GM18951 (cell line): ENCODE data around the gene NEK6.

Experiments
- POLR2A ChIP-seq: IDR thresholded peaks from 4 replicates; pipeline ENCODE4 v1.6.1; 2011; ENCODE audit warnings: mild to moderate bottlenecking; ENCODE audit not compliant: insufficient read length, insufficient read depth; ENCODE audit errors: extremely low read depth
- in situ Hi-C: fragments of 300-500 bp; cut with MboI; formaldehyde crosslinking; loops from one replicate; pipeline ENCODE4 v1.12.0; 2022; ENCODE audit warnings: low sequenced_read_pairs, mixed read lengths, inconsistent platforms; ENCODE audit not compliant: unreplicated experiment

Gene NEK6

DNA sequence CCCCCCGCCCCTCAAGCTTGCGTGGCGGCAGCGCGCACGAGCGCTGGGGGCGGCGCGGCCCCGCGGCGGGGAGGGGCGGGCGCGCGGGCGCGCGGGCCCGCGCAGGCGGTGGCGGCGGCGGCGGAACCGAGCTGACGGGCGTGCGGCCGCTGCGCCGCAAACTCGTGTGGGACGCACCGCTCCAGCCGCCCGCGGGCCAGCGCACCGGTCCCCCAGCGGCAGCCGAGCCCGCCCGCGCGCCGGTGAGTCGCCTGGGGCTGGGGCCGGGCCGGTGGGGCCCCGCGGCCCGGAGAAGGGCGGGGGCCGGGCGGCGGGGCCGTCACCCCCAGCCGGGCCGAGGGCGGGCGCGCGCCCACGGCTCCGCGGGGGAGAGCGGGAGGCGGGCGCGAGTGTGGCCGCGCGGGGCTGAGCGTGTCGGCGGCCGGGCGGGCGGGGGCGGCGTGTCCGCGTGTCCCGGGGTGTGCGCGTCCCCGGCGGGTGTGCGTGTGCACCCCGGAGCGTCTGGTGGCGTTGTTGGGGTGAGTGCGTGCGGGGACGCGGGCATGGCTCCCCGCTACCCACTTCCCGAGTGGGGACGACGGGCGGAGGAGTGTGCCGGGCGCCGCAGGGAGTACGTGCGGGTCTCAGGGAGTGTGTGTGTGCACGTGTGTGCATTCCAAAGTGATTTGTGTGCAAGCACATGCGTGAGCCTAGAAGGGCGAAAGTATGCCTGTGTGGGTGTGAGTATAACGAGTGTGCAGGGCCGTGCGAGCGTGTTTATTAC, at the start of gene NEK6:
NEK6 (plus strand) TSS at position 106 of the 763 bp plus-strand sequence. CDS start 44,016 bp downstream, outside the sequence.
- in situ Hi-C loops = no loop called here

DNA sequence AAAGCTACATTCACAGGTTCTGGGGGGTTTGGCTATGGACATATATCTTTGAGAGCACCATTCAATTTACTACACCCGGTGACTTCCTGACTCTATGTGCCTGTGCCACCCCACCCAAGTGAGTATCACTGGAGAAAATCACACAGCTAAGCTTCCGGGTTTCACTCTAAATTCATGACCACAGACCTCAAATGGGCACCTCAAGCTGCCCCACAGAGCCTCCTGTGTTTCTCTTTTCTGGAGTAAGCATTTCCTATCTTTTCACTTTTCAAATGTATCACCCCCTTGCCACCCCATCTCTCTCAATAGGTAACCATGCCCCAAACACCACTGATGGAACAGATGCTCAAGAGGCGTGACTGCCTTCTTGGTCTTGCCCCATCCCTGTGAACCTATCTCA, 49.2 kb upstream of the NEK6 start:
- in situ Hi-C loops = no loop called here
- no peak for TF ChIP-seq POLR2A

More for the DNA sequence above, at the start of gene NEK6:
- peak; percentile 55 for TF ChIP-seq POLR2A

DNA sequence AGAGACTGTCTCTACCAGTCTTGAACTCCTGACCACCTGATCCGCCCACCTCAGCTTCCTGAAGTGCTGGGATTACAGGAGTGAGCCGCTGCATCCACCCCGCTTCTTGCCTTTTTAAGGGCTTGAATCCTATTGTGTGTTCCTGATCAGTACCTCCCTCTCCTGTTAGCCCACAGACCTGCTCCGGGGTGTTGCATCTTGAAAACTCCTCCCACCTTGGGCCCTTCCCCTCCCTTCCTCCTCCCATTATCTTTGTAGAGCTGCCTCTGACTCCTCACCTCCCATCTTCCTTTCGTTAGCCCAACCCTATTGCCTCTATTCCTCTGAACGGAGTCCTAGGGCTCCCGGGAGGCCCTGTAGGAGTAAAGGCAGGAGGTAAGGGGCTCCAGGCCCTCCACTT, 48.5 kb upstream of the NEK6 start:
- TF ChIP-seq POLR2A = no peak
- in situ Hi-C loops = no loop called here

DNA sequence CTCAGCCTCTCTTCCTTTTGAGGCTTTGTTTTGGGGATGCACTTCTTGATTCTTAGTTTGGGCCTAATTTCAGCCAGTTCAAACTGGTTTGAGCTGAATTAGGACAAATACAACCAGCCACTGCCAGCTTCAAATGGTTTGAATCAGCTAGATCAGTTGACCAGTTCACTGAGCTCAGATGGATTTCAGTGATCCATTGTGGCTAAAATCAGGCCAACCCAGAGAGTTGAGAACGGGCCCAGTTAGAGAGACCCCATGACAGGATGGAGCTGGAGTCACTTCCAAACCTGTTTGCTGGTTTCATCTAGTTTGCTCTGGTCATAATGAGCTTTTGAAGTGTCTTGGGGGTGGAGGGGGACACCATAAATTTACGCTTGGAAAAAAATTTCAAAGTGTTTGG, 48.0 kb upstream of the NEK6 start:
- TF ChIP-seq POLR2A = no peak
- in situ Hi-C loops = no loop called here

DNA sequence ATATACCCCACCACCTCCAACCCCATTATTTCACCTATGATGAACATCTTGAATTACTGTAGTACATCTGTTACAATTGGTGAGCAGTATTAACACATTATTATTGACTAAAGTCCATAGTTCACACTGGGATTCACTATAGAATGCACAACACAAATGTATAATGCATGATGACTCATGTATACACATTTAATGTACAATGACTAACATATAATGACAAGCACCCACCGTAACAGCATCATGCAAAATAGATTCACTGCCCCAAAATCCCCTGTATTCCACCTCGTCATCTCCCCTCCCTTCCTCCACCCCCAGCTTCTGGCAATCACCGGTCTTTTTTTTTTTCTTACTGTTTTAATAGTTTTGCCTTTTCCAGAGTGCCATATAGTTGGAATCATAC, 47.1 kb upstream of the NEK6 start:
- no peak for TF ChIP-seq POLR2A
- in situ Hi-C loops = no loop called here

DNA sequence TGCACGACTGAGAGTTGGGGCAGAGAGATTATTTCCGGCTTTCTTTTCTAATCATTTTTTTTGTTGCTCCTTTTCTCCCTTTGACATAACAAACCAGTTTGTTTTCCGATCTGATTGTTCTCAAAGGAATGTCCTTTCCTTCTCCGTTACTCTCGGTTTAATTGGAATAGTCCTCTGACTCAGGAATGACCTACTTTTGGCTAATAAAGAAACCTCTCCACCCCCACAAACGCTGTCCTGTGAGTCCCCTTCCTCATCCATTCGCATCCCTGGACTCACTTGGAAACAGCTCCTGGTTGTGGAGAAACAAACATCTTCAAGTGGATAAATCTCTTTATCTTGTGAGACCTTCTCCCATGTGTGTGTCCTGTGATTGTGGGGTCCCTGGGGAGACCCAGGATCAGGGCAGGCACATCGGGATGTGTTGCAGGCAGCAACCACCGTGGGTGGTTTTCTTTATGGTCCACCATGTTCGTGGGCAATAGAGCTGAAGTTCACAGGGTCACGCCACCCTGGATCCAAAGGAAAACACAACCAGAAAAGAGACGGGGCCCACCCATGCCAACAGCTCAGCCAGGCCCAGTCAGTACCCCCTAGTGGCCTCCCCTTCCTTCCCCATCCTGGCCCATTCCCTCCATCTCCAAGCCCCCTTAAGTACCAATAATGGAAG, 45.2 kb upstream of the NEK6 start:
- no peak for TF ChIP-seq POLR2A
- in situ Hi-C loops = no loop called here

DNA sequence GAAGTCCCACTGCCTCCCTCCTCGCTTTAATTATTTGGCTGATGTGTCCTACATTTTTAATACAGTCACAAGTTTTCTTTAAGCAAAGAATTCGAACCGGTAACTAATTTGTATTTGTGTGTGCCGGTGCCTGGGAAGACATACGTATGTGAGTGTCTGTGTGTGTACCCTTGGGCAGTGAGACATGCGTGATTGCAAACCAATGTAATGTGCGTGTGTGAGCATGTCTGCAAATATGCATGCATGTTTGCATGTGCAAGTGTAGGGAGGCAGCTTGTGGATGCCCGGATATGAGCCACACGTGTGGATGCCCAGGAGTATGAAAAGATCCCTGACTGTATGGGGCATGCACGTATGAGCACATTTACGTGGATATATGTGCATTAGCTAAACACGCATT, 44.4 kb upstream of the NEK6 start:
- in situ Hi-C loops = no loop called here
- TF ChIP-seq POLR2A = no peak

DNA sequence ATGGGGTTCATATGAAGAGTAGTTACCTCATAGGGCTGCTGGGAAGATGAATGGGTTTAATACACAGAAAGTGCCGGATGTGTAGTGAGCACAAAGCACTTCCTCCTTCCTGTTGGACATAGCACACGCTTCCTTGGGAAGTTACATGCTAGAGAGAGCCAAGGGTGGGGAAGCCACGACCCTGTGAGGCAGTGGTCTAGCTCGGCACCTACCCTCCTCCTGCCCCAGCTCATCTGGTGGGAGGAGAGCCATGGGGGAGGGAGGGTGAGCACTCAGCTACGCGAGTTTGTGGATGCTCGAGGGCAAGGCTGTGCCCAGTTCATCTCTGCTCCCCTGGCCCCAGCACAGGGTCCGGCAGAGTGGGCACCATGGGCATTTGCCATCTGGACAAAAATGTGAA, 43.6 kb upstream of the NEK6 start:
- no peak for TF ChIP-seq POLR2A
- in situ Hi-C loops = no loop called here

DNA sequence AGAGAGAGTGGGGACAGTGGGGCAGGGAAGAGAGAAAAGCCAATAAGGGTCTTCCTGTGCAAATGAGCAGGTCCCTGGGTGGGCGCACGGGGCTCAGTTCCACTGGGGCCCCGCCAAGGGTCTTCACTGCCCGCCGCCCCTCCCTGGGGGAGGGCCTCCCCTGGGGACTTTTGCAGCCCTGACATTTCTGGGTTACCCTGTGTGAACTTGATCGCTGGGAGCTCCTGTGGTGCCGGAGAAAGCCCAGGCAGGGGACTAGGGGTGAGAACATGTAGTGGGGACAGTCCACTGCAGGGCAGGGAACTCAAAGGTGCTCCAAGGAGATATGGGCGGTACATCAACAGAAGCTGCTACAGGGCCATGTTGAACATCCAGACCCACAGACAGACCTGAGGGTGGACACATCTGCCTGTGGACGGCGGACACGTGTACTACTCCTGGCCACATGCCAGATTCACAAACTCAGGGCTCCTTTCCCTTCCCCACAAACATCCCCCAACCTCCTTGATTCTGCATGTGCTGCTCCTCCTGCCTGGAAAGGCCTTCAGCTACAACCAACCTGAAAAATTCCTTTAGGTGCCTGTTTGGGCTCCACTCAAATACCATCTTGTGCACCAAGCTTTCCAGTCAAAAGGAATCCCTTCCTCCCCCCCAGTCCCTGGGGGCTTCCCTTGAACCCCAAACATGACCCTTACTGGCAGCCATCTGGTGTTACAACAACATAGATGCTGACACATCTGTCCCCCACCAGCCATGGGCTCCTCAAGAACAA, 43.0 kb upstream of the NEK6 start:
- TF ChIP-seq POLR2A = no peak
- in situ Hi-C loops = no loop called here

DNA sequence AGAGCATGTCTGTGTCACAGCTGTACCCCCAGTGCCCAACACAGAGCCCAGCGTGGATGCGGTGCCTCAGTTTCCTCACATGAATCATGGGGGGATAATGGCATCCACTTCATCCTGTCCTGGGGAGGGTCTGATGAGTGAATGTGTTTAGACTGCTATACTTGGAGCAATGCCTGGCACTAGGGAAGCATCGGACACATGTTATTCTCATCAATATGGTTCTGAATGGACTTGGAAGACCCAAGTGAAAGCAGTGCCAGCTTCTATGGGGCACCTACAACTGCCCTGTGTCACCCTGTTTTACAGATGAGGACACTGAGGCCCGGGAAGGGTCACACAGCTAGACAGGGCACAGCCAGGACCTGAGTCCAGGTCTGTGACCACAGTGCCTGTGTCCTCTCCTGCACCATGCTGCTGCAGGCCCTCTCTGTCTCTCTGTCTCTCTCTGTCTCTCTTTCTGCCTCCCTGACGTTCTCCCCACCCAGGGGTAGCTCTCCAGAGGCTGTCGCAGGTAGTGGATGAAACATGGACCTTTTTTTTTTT, 42.3 kb upstream of the NEK6 start:
- TF ChIP-seq POLR2A = no peak
- in situ Hi-C loops = no loop called here

DNA sequence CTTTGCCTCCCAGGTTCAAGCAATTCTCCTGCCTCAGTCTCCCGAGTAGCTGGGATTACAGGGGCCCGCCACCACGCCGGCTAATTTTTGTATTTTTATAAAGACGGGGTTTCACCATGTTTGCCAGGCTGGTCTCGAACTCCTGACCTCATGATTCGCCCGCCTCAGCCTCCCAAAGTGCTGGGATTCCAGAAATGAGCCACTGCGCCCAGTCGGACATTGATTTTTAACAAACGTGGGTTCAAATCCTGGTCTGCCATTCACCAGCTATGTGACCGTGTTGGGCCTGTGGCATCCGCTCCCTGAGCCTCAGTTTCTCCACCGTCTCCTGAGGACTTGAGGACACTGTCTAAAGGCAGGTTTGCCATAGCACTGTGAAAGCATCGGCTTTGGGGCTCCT, 41.8 kb upstream of the NEK6 start:
- no peak for TF ChIP-seq POLR2A
- in situ Hi-C loops = no loop called here

DNA sequence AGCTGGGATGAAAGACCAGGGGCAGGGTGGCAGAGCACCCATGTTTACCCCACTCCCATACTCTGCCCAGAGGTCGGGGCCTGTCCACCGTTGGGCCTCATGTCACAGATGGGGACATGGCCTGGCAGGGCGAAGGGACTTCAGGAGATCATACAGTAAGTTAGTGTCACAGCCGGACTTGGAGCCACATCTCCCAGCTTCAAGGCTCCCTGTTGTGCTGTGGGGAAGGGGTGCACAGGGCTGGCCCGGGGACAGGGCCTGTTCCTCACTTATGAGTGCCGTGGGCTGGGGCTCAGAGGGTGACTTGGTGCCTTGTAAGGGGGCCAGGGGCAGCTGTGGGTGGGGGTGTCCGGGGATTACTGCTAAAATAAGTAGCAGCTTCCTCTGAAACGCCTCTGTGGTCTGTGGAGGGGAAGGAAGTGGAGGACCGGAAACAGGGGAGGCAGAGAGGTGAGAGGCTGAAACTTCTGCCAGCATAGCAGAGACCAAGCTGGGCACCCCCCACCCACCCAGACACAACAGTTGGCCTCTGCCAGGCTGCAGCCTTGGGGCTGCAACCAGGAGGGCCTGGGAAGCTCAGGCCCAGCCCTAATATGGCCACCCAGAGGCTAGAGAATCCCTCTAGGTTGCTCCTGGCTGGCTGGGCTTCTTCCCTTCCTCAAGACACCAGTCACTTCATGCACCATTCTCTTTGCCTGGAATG, 41.1 kb upstream of the NEK6 start:
- TF ChIP-seq POLR2A = peak; percentile 35
- in situ Hi-C loops = no loop called here
